ENCODE results near the gene ARHGEF19. TPM values are rescaled to one million over a fixed set of nuclear protein-coding genes. Genes with fewer than 3 reads are reported as not detected.
"Not testable (repeated sequence)": the region's sequence is repeated elsewhere in the genome, so short reads cannot be mapped to it uniquely, and the experiment has no call there.

ARHGEF19 gene
- 3.8 and 10.7 TPM in 2 replicates for total RNA-seq (2014; rRNA removed; shearing (Covaris generic))

- Histone ChIP-seq H3K36me3 (no peaks in the 10 kb centered on the region), H3K27ac (no peak within 1 kb of the TSS), H3K9me3 (replicated peaks) (no peaks in the 10 kb centered on the region), H3K4me1 (replicated peaks) (peaks cover 16% of the 10 kb centered on the region), H3K4me3 (no peak within 1 kb of the TSS), H3K27me3 (replicated peaks) (no peaks in the 10 kb centered on the region)
- DNase-seq (ENCODE audit: low read depth in 1 of 2, low spot score in 2 of 2), result no peak
Measured at GRCh38 chr1:16212251-16212961, at the start of gene ARHGEF19. ARHGEF19 (minus strand) TSS chr1:16212652; CDS start chr1:16209054, 3,598 bp downstream.

GRCh38 chr1:16262067-16262466, 49.6 kb upstream of the ARHGEF19 start:
- no peak for DNase-seq (ENCODE audit: low read depth in 1 of 2, low spot score in 2 of 2)
- H3K27ac ChIP-seq, result 0 out of 2 replicates have a peak overlapping the region, but pooled peaks have one; percentile 58
- H3K9me3 ChIP-seq (replicated peaks), result no peaks in the 10 kb centered on the region
- no peak overlapping the region for H3K4me3 ChIP-seq
- H3K4me1 ChIP-seq (replicated peaks), result peaks cover 47% of the 10 kb centered on the region
- H3K36me3 ChIP-seq, result no peaks in the 10 kb centered on the region
- H3K27me3 ChIP-seq (replicated peaks), result no peaks in the 10 kb centered on the region

GRCh38 chr1:16260814-16261213, 48.4 kb upstream of the ARHGEF19 start:
- DNase-seq (ENCODE audit: low read depth in 1 of 2, low spot score in 2 of 2), result peak; percentile 66 to 69
- H3K27me3 ChIP-seq (replicated peaks), result no peaks in the 10 kb centered on the region
- H3K4me3 ChIP-seq, result no peak overlapping the region
- peaks cover 2% of the 10 kb centered on the region for H3K36me3 ChIP-seq
- H3K9me3 ChIP-seq (replicated peaks), result no peaks in the 10 kb centered on the region
- peak overlapping the region; percentile 58 for H3K27ac ChIP-seq
- peaks cover 37% of the 10 kb centered on the region for H3K4me1 ChIP-seq (replicated peaks)

- Histone ChIP-seq H3K4me1 (replicated peaks) (peaks cover 37% of the 10 kb centered on the region), H3K27me3 (replicated peaks) (no peaks in the 10 kb centered on the region), H3K36me3 (peaks cover 17% of the 10 kb centered on the region), H3K9me3 (replicated peaks) (no peaks in the 10 kb centered on the region), H3K27ac (peak overlapping the region; percentile 53), H3K4me3 (no peak overlapping the region)
- no peak for DNase-seq (ENCODE audit: low read depth in 1 of 2, low spot score in 2 of 2)
Measured at GRCh38 chr1:16258591-16259135, 46.2 kb upstream of the ARHGEF19 start.

- no peak overlapping the region for H3K4me3 ChIP-seq
- no peak for DNase-seq (ENCODE audit: low read depth in 1 of 2, low spot score in 2 of 2)
- H3K36me3 ChIP-seq, result peaks cover 22% of the 10 kb centered on the region
Measured at GRCh38 chr1:16257968-16258367, 45.5 kb upstream of the ARHGEF19 start.

GRCh38 chr1:16257556-16257955, 45.1 kb upstream of the ARHGEF19 start:
- not testable (repeated sequence) for H3K27ac ChIP-seq; H3K9me3 ChIP-seq (replicated peaks); DNase-seq (ENCODE audit: low read depth in 1 of 2, low spot score in 2 of 2); H3K27me3 ChIP-seq (replicated peaks); H3K4me3 ChIP-seq
- peaks cover 26% of the 10 kb centered on the region for H3K36me3 ChIP-seq
- peaks cover 37% of the 10 kb centered on the region for H3K4me1 ChIP-seq (replicated peaks)

More at GRCh38 chr1:16257968-16258367, 45.5 kb upstream of the ARHGEF19 start:
- H3K27me3 ChIP-seq (replicated peaks), result no peaks in the 10 kb centered on the region
- H3K9me3 ChIP-seq (replicated peaks), result no peaks in the 10 kb centered on the region
- H3K27ac ChIP-seq, result no peak overlapping the region
- H3K4me1 ChIP-seq (replicated peaks), result peaks cover 37% of the 10 kb centered on the region

GRCh38 chr1:16256478-16256877, 44.0 kb upstream of the ARHGEF19 start:
- H3K9me3 ChIP-seq (replicated peaks), result no peaks in the 10 kb centered on the region
- DNase-seq (ENCODE audit: low read depth in 1 of 2, low spot score in 2 of 2), result no peak
- no peak overlapping the region for H3K4me3 ChIP-seq
- no peak overlapping the region for H3K27ac ChIP-seq
- H3K27me3 ChIP-seq (replicated peaks), result no peaks in the 10 kb centered on the region
- H3K36me3 ChIP-seq, result peaks cover 37% of the 10 kb centered on the region
- peaks cover 32% of the 10 kb centered on the region for H3K4me1 ChIP-seq (replicated peaks)

- no peak overlapping the region for H3K27ac ChIP-seq
- no peak for DNase-seq (ENCODE audit: low read depth in 1 of 2, low spot score in 2 of 2)
- H3K4me1 ChIP-seq (replicated peaks), result peaks cover 22% of the 10 kb centered on the region
Measured at GRCh38 chr1:16254263-16254928, 41.9 kb upstream of the ARHGEF19 start.

GRCh38 chr1:16253332-16253922, 41.0 kb upstream of the ARHGEF19 start:
- no peak overlapping the region for H3K4me3 ChIP-seq
- peaks cover 22% of the 10 kb centered on the region for H3K4me1 ChIP-seq (replicated peaks)
- no peak for DNase-seq (ENCODE audit: low read depth in 1 of 2, low spot score in 2 of 2)
- no peaks in the 10 kb centered on the region for H3K27me3 ChIP-seq (replicated peaks)
- no peaks in the 10 kb centered on the region for H3K9me3 ChIP-seq (replicated peaks)
- H3K36me3 ChIP-seq, result peaks cover 53% of the 10 kb centered on the region
- H3K27ac ChIP-seq, result no peak overlapping the region

More at GRCh38 chr1:16254263-16254928, 41.9 kb upstream of the ARHGEF19 start:
- Histone ChIP-seq H3K9me3 (replicated peaks) (no peaks in the 10 kb centered on the region), H3K27me3 (replicated peaks) (no peaks in the 10 kb centered on the region), H3K36me3 (peaks cover 53% of the 10 kb centered on the region), H3K4me3 (no peak overlapping the region)

- H3K27ac ChIP-seq, result no peak overlapping the region
- H3K4me3 ChIP-seq, result no peak overlapping the region
- peaks cover 55% of the 10 kb centered on the region for H3K36me3 ChIP-seq
- H3K27me3 ChIP-seq (replicated peaks), result no peaks in the 10 kb centered on the region
- no peaks in the 10 kb centered on the region for H3K9me3 ChIP-seq (replicated peaks)
- peaks cover 25% of the 10 kb centered on the region for H3K4me1 ChIP-seq (replicated peaks)
- DNase-seq (ENCODE audit: low read depth in 1 of 2, low spot score in 2 of 2), result no peak
Measured at GRCh38 chr1:16252912-16253311, 40.5 kb upstream of the ARHGEF19 start.

- H3K27ac ChIP-seq, result no peak overlapping the region
- no peak overlapping the region for H3K4me3 ChIP-seq
- H3K4me1 ChIP-seq (replicated peaks), result peaks cover 25% of the 10 kb centered on the region
- peaks cover 68% of the 10 kb centered on the region for H3K36me3 ChIP-seq
- no peaks in the 10 kb centered on the region for H3K9me3 ChIP-seq (replicated peaks)
- no peaks in the 10 kb centered on the region for H3K27me3 ChIP-seq (replicated peaks)
- DNase-seq (ENCODE audit: low read depth in 1 of 2, low spot score in 2 of 2), result no peak
Measured at GRCh38 chr1:16251381-16251780, 38.9 kb upstream of the ARHGEF19 start.

- no peak overlapping the region for H3K27ac ChIP-seq
- H3K4me1 ChIP-seq (replicated peaks), result peaks cover 25% of the 10 kb centered on the region
- no peak for DNase-seq (ENCODE audit: low read depth in 1 of 2, low spot score in 2 of 2)
- H3K9me3 ChIP-seq (replicated peaks), result no peaks in the 10 kb centered on the region
- no peak overlapping the region for H3K4me3 ChIP-seq
- peaks cover 65% of the 10 kb centered on the region for H3K36me3 ChIP-seq
- H3K27me3 ChIP-seq (replicated peaks), result no peaks in the 10 kb centered on the region
Measured at GRCh38 chr1:16250524-16251251, 38.2 kb upstream of the ARHGEF19 start.

- Histone ChIP-seq H3K4me1 (replicated peaks) (peaks cover 25% of the 10 kb centered on the region), H3K9me3 (replicated peaks) (no peaks in the 10 kb centered on the region), H3K27ac (no peak overlapping the region), H3K4me3 (no peak overlapping the region), H3K36me3 (peaks cover 55% of the 10 kb centered on the region), H3K27me3 (replicated peaks) (no peaks in the 10 kb centered on the region)
- DNase-seq (ENCODE audit: low read depth in 1 of 2, low spot score in 2 of 2), result no peak
Measured at GRCh38 chr1:16249596-16250241, 37.3 kb upstream of the ARHGEF19 start.

All from SJSA1 (cell line).